CD14-positive monocyte (primary cell): Measurements from ENCODE around the gene SUGCT. TPM values are rescaled to one million over a fixed set of nuclear protein-coding genes. Genes with fewer than 3 reads are reported as not detected.

Source experiments
- DNase-seq, 3 donors: peaks; one replicate each; pipeline ENCODE4 v3.0.0-alpha.2; 2011 to 2022
- H2AFZ ChIP-seq: 2 replicates; pipeline ENCODE4 v1.6.0; 2012; ENCODE audit warnings: mild to moderate bottlenecking, low read depth, low read length, inconsistent platforms; ENCODE audit not compliant: insufficient read depth, poor library complexity, severe bottlenecking
- H3K27ac ChIP-seq, 2 donors: 1 replicate in 1 of 2; 2 replicates in 1 of 2; pipeline ENCODE4 v1.5.1; 2012 to 2013; ENCODE audit warnings: low read length in 2 of 2, control low read depth in 1 of 2, inconsistent platforms in 1 of 2, low read depth in 1 of 2, mild to moderate bottlenecking in 1 of 2
- H3K27me3 ChIP-seq, 2 donors: one replicate each; pipeline versions ENCODE4 v1.6.0 to v1.6.1; 2011 to 2013; ENCODE audit warnings: low read length in 2 of 2; ENCODE audit not compliant: control insufficient read depth in 2 of 2, insufficient read depth in 2 of 2
- H3K36me3 ChIP-seq, 2 donors: replicated peaks in 1 of 2; 1 replicate in 1 of 2; 2 replicates in 1 of 2; pipeline versions ENCODE4 v1.5.1 to v1.6.1; 2012 to 2013; ENCODE audit warnings: low read length in 2 of 2, control low read depth in 1 of 2, inconsistent platforms in 1 of 2, mild to moderate bottlenecking in 1 of 2; ENCODE audit not compliant: insufficient read depth in 2 of 2, control insufficient read depth in 1 of 2
- H3K4me1 ChIP-seq, 2 donors: 1 replicate in 1 of 2; 2 replicates in 1 of 2; pipeline versions ENCODE4 v1.5.1 to v1.6.1; 2012 to 2013; ENCODE audit warnings: low read length in 2 of 2, control low read depth in 1 of 2, inconsistent platforms in 1 of 2, mild to moderate bottlenecking in 1 of 2, moderate library complexity in 1 of 2; ENCODE audit not compliant: insufficient read depth in 2 of 2, control insufficient read depth in 1 of 2
- H3K4me2 ChIP-seq: replicated peaks from 2 replicates; pipeline ENCODE3; 2012; ENCODE audit warnings: low read length, moderate library complexity, mild to moderate bottlenecking; ENCODE audit not compliant: poor library complexity, severe bottlenecking; ENCODE audit errors: extremely low read depth
- H3K4me3 ChIP-seq, 3 experiments: fragments of 200-600 bp in 1 of 3; sonication (generic) in 1 of 3; replicated peaks in 1 of 3; 1 replicate in 2 of 3; 2 replicates in 1 of 3; pipeline ENCODE4 v1.5.1; 2011 to 2013; ENCODE audit warnings: low read length in 3 of 3, mild to moderate bottlenecking in 3 of 3, control low read depth in 2 of 3, low read depth in 2 of 3, inconsistent platforms in 1 of 3, moderate library complexity in 1 of 3
- H3K79me2 ChIP-seq: 2 replicates; pipeline ENCODE4 v1.6.0; 2012; ENCODE audit warnings: mild to moderate bottlenecking, control low read depth, inconsistent platforms, low read length, moderate library complexity; ENCODE audit not compliant: insufficient read depth
- H3K9ac ChIP-seq: 2 replicates; pipeline ENCODE4 v1.6.0; 2017; ENCODE audit warnings: low read length, mild to moderate bottlenecking; ENCODE audit not compliant: insufficient read depth, poor library complexity, severe bottlenecking
- H3K9me3 ChIP-seq, 2 donors: replicated peaks in 1 of 2; 1 replicate in 1 of 2; 2 replicates in 1 of 2; pipeline versions ENCODE4 v1.5.1 to v1.6.1; 2012 to 2013; ENCODE audit warnings: low read length in 2 of 2, control low read depth in 1 of 2; ENCODE audit not compliant: control insufficient read depth in 1 of 2, insufficient read depth in 1 of 2
- H4K20me1 ChIP-seq: 2 replicates; pipeline ENCODE4 v1.6.0; 2012; ENCODE audit warnings: mild to moderate bottlenecking, low read length, control low read depth, moderate library complexity; ENCODE audit not compliant: insufficient read depth
- H3K27ac Mint-ChIP-seq, 7 donors: one replicate each; pipeline ENCODE4 v1.8.0; 2020; ENCODE audit warnings: mild to moderate bottlenecking in 7 of 7, mixed read lengths in 7 of 7, moderate library complexity in 6 of 7, inconsistent platforms in 2 of 7
- H3K27me3 Mint-ChIP-seq, 3 donors: one replicate each; pipeline ENCODE4 v1.8.0; 2021 to 2022; ENCODE audit warnings: low read depth in 3 of 3, mild to moderate bottlenecking in 3 of 3, mixed read lengths in 3 of 3, moderate library complexity in 3 of 3, inconsistent platforms in 1 of 3
- H3K36me3 Mint-ChIP-seq, 2 donors: one replicate each; pipeline ENCODE4 v1.8.0; 2020; ENCODE audit warnings: mixed read lengths in 2 of 2, inconsistent platforms in 1 of 2, mild to moderate bottlenecking in 1 of 2
- H3K4me1 Mint-ChIP-seq: one replicate; pipeline ENCODE4 v1.8.0; 2020; ENCODE audit warnings: mild to moderate bottlenecking, mixed read lengths
- H3K4me3 Mint-ChIP-seq, 2 donors: one replicate each; pipeline ENCODE4 v1.8.0; 2020; ENCODE audit warnings: mild to moderate bottlenecking in 2 of 2, mixed read lengths in 2 of 2, moderate library complexity in 1 of 2
- H3K9me3 Mint-ChIP-seq, 7 donors: one replicate each; pipeline ENCODE4 v1.8.0; 2020 to 2022; ENCODE audit warnings: mixed read lengths in 7 of 7, mild to moderate bottlenecking in 6 of 7, moderate library complexity in 6 of 7, inconsistent platforms in 2 of 7
- CTCF ChIP-seq: fragments of 200-600 bp; IDR thresholded peaks from one replicate; pipeline ENCODE4 v1.8.0; 2022; ENCODE audit warnings: antibody characterized with exemption, mild to moderate bottlenecking
- WGBS: methylation state at CpG from one replicate; pipeline ENCODE4 v1.1.5; 2013; ENCODE audit warnings: missing lambda C conversion rate; ENCODE audit not compliant: insufficient coverage; 5-methylcytosine and 5-hydroxymethylcytosine counted together
- intact Hi-C, 2 donors: fragments of 100-400 bp; cut with micrococcal nuclease; formaldehyde crosslinking; loops; one replicate each; pipeline versions ENCODE4 v1.15.0 to v1.15.1; 2023
- polyA plus RNA-seq, 3 donors: library from polyadenylated mRNA; depleted of rRNA in 1 of 3; unstranded in 2 of 3; stranded (reverse) in 1 of 3; fragments of 300-500 nt in 2 of 3; fragments of >200 nt in 1 of 3; fragmentation: Illumina TruSeq in 2 of 3; gene quantifications; 1 replicate in 2 of 3; 2 replicates in 1 of 3; pipeline ENCODE4 v1.2.3, GENCODE V29; 2012 to 2021

Gene SUGCT
- polyA plus RNA-seq, 3 donors, result not detected

GRCh38 chr7:40698214-40698920 lies 563.6 kb downstream of the SUGCT start:
- Histone ChIP-seq H3K4me3 (no peak overlapping the region), H3K9me3 (no peaks in the 10 kb centered on the region), H3K4me1 (no peaks in the 10 kb centered on the region), H3K27me3 (no peaks in the 10 kb centered on the region), H3K36me3 (no peaks in the 10 kb centered on the region), H3K9ac (no peak overlapping the region), H3K27ac (no peak overlapping the region), H3K79me2 (no peaks in the 10 kb centered on the region), H4K20me1 (no peaks in the 10 kb centered on the region), H3K4me2 (no peak overlapping the region), H2AFZ (no peak overlapping the region)
- TF ChIP-seq CTCF, result no peak
- H3K4me3 Mint-ChIP-seq, result no peak overlapping the region
- no peak for DNase-seq
- peaks cover 0 to 4% (median 2%) of the 10 kb centered on the region in 3 donors for H3K27me3 Mint-ChIP-seq
- intact Hi-C loops, result no loop called here
- H3K36me3 Mint-ChIP-seq, result no peaks in the 10 kb centered on the region
- peaks cover 4% of the 10 kb centered on the region for H3K4me1 Mint-ChIP-seq
- H3K27ac Mint-ChIP-seq, result no peak overlapping the region
- H3K9me3 Mint-ChIP-seq, result peaks cover 0 to 2% (median 0%) of the 10 kb centered on the region in 7 donors
- WGBS, result 100% methylated on average over 1 of the region's 6 CpGs

GRCh38 chr7:40698921-40699260 lies 564.1 kb downstream of the SUGCT start:
- no peak for TF ChIP-seq CTCF
- no peaks in the 10 kb centered on the region for H3K36me3 Mint-ChIP-seq
- 91% methylated on average over 1 of the region's 1 CpG for WGBS

More at GRCh38 chr7:40698921-40699260, 564.1 kb downstream of the SUGCT start:
- Mint-ChIP-seq H3K27me3 (peaks cover 0 to 4% (median 2%) of the 10 kb centered on the region in 3 donors), H3K9me3 (peaks cover 0 to 2% (median 0%) of the 10 kb centered on the region in 7 donors), H3K4me3 (no peak overlapping the region), H3K4me1 (peaks cover 4% of the 10 kb centered on the region), H3K27ac (no peak overlapping the region)
- Histone ChIP-seq H3K9me3 (no peaks in the 10 kb centered on the region), H3K4me1 (no peaks in the 10 kb centered on the region), H3K9ac (no peak overlapping the region), H3K36me3 (no peaks in the 10 kb centered on the region), H3K79me2 (no peaks in the 10 kb centered on the region), H4K20me1 (no peaks in the 10 kb centered on the region), H3K27ac (no peak overlapping the region), H3K4me3 (no peak overlapping the region), H3K4me2 (no peak overlapping the region), H2AFZ (no peak overlapping the region), H3K27me3 (no peaks in the 10 kb centered on the region)
- intact Hi-C loops, result no loop called here
- no peak for DNase-seq
